Mammary epithelial cell (primary cell): ENCODE data around the gene EEF1G.

Source experiments
- EZH2 ChIP-seq: IDR thresholded peaks from 2 replicates; pipeline ENCODE4 v1.6.1; 2012; ENCODE audit warnings: low read length, inconsistent platforms, borderline replicate concordance
- TF ChIP-seq, protein P1 (sequence below), 2 donors: IDR thresholded peaks in 1 of 2; conservative IDR thresholded peaks in 1 of 2; 2 replicates each; pipeline ENCODE4 v1.5.1; 2011 to 2012; ENCODE audit warnings: inconsistent platforms in 2 of 2, low read length in 2 of 2, mild to moderate bottlenecking in 2 of 2, control low read depth in 1 of 2, low read depth in 1 of 2; ENCODE audit not compliant: insufficient read depth in 1 of 2; ENCODE audit errors: extremely low read depth in 1 of 2

DNA sequence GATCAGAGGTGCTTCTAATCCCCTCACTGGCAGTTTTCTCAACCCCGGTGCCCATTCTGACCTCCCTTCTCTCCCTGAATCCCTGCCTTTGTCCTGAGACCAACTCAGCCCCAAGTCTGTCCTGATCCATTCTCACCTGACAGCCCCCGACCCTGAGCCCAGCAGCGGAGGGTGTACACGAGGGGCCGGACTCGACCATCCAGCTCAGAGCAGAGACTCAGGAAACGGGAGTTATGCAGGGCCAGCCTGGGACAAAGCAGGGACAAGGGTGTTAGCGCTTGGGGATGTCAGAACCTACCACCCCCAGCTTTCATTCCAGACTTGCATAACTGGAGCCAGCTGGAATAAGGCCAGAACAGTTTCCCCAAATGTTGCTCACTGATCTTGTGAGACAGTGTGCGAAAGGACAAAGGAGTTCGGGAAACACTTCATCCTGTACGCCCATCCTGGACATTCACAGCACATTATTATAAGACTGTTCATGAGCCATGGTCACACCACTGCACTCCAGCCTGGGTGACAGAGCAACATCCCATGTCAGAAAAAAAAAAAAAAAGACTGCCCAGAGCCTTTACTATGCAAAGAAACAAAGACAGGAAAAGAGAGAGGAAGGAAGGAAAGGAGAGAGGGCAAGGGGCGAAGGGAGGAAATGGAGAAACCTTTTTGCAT, 3.5 kb upstream of the EEF1G start:
- TF ChIP-seq, protein P1, sequence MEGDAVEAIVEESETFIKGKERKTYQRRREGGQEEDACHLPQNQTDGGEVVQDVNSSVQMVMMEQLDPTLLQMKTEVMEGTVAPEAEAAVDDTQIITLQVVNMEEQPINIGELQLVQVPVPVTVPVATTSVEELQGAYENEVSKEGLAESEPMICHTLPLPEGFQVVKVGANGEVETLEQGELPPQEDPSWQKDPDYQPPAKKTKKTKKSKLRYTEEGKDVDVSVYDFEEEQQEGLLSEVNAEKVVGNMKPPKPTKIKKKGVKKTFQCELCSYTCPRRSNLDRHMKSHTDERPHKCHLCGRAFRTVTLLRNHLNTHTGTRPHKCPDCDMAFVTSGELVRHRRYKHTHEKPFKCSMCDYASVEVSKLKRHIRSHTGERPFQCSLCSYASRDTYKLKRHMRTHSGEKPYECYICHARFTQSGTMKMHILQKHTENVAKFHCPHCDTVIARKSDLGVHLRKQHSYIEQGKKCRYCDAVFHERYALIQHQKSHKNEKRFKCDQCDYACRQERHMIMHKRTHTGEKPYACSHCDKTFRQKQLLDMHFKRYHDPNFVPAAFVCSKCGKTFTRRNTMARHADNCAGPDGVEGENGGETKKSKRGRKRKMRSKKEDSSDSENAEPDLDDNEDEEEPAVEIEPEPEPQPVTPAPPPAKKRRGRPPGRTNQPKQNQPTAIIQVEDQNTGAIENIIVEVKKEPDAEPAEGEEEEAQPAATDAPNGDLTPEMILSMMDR (conservative IDR thresholded peaks at IDR 0.05 in 1 of 2, IDR thresholded peaks at IDR 0.05 in 1 of 2; ENCODE audit: extremely low read depth in 1 of 2, insufficient read depth in 1 of 2, low read depth in 1 of 2, low read length in 2 of 2): no peak
- TF ChIP-seq EZH2: no peak
